Fibroblast of lung (primary cell): ENCODE results near the gene ZNRD2. TPM values are rescaled to one million over a fixed set of nuclear protein-coding genes. Genes with fewer than 3 reads are reported as not detected.

Experiments
- DNase-seq, 2 donors: peaks; one replicate each; pipeline versions ENCODE4 v3.0.0 to v3.0.0-alpha.2; 2010; ENCODE audit warnings: low read depth in 2 of 2
- H2AFZ ChIP-seq: 2 replicates; pipeline ENCODE4 v1.5.1; 2012; ENCODE audit warnings: low read length, control low read depth, inconsistent platforms
- H3K27ac ChIP-seq: 2 replicates; pipeline ENCODE4 v1.5.1; 2011; ENCODE audit warnings: low read length, control low read depth; ENCODE audit not compliant: insufficient read depth
- H3K27me3 ChIP-seq: 2 replicates; pipeline ENCODE4 v1.5.1; 2011; ENCODE audit warnings: mild to moderate bottlenecking, low read length; ENCODE audit not compliant: control insufficient read depth, insufficient read depth
- H3K36me3 ChIP-seq: 2 replicates; pipeline ENCODE4 v1.5.1; 2011; ENCODE audit warnings: low read length; ENCODE audit not compliant: control insufficient read depth, insufficient read depth
- H3K4me1 ChIP-seq: 2 replicates; pipeline ENCODE4 v1.5.1; 2011; ENCODE audit warnings: low read length; ENCODE audit not compliant: control insufficient read depth, insufficient read depth; ENCODE audit errors: extremely low read depth
- H3K4me2 ChIP-seq: 2 replicates; pipeline ENCODE4 v1.5.1; 2011; ENCODE audit warnings: low read length, control low read depth; ENCODE audit not compliant: insufficient read depth; ENCODE audit errors: extremely low read depth
- H3K4me3 ChIP-seq, 4 experiments: fragments of 200-600 bp in 1 of 4; sonication (generic) in 1 of 4; replicated peaks in 1 of 4; 2 replicates each; pipeline ENCODE4 v1.5.1; 2011 to 2016; ENCODE audit warnings: low read length in 4 of 4, low read depth in 3 of 4, mild to moderate bottlenecking in 3 of 4, control low read depth in 2 of 4, inconsistent platforms in 1 of 4, mixed read lengths in 1 of 4; ENCODE audit not compliant: insufficient read depth in 1 of 4; ENCODE audit errors: control extremely low read depth in 1 of 4
- H3K79me2 ChIP-seq: 2 replicates; pipeline ENCODE4 v1.5.1; 2012; ENCODE audit warnings: mild to moderate bottlenecking, low read length, inconsistent platforms; ENCODE audit not compliant: control insufficient read depth, insufficient read depth
- H3K9ac ChIP-seq: 2 replicates; pipeline ENCODE4 v1.5.1; 2011; ENCODE audit warnings: mild to moderate bottlenecking, low read length, control low read depth; ENCODE audit not compliant: insufficient read depth
- H3K9me3 ChIP-seq: 2 replicates; pipeline ENCODE4 v1.5.1; 2012; ENCODE audit warnings: low read depth, low read length; ENCODE audit not compliant: control insufficient read depth, insufficient read depth
- H4K20me1 ChIP-seq: 2 replicates; pipeline ENCODE4 v1.5.1; 2011; ENCODE audit warnings: low read length; ENCODE audit not compliant: control insufficient read depth, insufficient read depth; ENCODE audit errors: extremely low read depth
- CTCF ChIP-seq, 2 donors: IDR thresholded peaks in 1 of 2; conservative IDR thresholded peaks in 1 of 2; 1 replicate in 1 of 2; 2 replicates in 1 of 2; pipeline ENCODE4 v1.5.1; 2011 to 2012; ENCODE audit warnings: low read length in 2 of 2, control low read depth in 1 of 2, inconsistent platforms in 1 of 2, low read depth in 1 of 2, mild to moderate bottlenecking in 1 of 2
- EZH2 ChIP-seq: IDR thresholded peaks from 2 replicates; pipeline ENCODE4 v1.5.1; 2012; ENCODE audit warnings: low read length, control low read depth, mild to moderate bottlenecking; ENCODE audit errors: missing control alignments
- polyA plus RNA-seq, 2 donors: library from polyadenylated mRNA; depleted of rRNA in 1 of 2; stranded (reverse) in 1 of 2; unstranded in 1 of 2; fragments of >200 nt; gene quantifications; 2 replicates each; pipeline ENCODE4 v1.2.1, GENCODE V29; 2011 to 2012; ENCODE audit warnings: missing spikeins in 1 of 2
- total RNA-seq: library from RNA; depleted of rRNA; stranded (reverse); fragments of >200 nt; gene quantifications from 2 replicates; pipeline ENCODE4 v1.2.1, GENCODE V29; 2014

The ZNRD2 gene
- total and polyA plus RNA-seq, 2 donors (not counting 1 experiment from before 2014, with no cell fraction given): 20.8 to 25.8 TPM

- Histone ChIP-seq H3K4me3 (no peak overlapping the region), H3K27ac (no peak overlapping the region), H3K36me3 (peaks cover 23% of the 10 kb centered on the region), H2AFZ (no peak overlapping the region), H3K4me1 (no peaks in the 10 kb centered on the region), H3K9me3 (no peaks in the 10 kb centered on the region), H3K27me3 (no peaks in the 10 kb centered on the region), H3K9ac (no peak overlapping the region), H3K79me2 (no peaks in the 10 kb centered on the region), H3K4me2 (no peak overlapping the region), H4K20me1 (no peaks in the 10 kb centered on the region)
- TF ChIP-seq CTCF (conservative IDR thresholded peaks at IDR 0.05 in 1 of 2, IDR thresholded peaks at IDR 0.05 in 1 of 2; ENCODE audit: low read depth in 1 of 2, low read length in 2 of 2): no peak
- TF ChIP-seq EZH2: no peak
- no peak for DNase-seq
These were observed 22.7 kb upstream of the ZNRD2 start for GRCh38 chr11:65547446-65548125.

GRCh38 chr11:65548395-65548794, 21.9 kb upstream of the ZNRD2 start:
- Histone ChIP-seq H3K4me2 (no peak overlapping the region), H3K27ac (no peak overlapping the region), H2AFZ (no peak overlapping the region), H3K79me2 (no peaks in the 10 kb centered on the region), H3K4me3 (no peak overlapping the region), H3K4me1 (no peaks in the 10 kb centered on the region), H3K27me3 (no peaks in the 10 kb centered on the region), H4K20me1 (no peaks in the 10 kb centered on the region), H3K9me3 (no peaks in the 10 kb centered on the region), H3K36me3 (peaks cover 23% of the 10 kb centered on the region), H3K9ac (no peak overlapping the region)
- TF ChIP-seq EZH2: no peak
- no peak for TF ChIP-seq CTCF (conservative IDR thresholded peaks at IDR 0.05 in 1 of 2, IDR thresholded peaks at IDR 0.05 in 1 of 2; ENCODE audit: low read depth in 1 of 2, low read length in 2 of 2)
- no peak for DNase-seq

DNA sequence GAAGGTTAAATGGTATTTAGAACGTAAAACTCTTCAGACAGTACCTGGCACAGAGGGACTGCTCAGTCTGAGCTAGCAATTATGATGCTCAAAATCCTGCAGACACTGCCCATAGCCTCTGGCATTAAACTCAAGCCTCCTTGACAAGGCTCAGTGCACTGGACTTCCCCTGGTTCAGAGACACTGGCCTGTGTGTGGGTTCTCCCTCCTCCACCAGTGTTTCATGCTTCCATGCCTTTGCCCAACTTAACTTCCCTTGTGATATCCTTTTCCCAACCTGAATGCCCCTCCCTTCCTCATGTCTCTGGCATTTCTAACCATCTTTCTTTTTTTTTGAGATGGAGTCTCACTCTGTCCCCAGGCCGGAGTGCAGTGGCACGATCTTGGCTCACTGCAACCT, 21.2 kb upstream of the ZNRD2 start:
- H3K4me2 ChIP-seq: no peak overlapping the region
- H3K27me3 ChIP-seq: no peaks in the 10 kb centered on the region
- H4K20me1 ChIP-seq: no peaks in the 10 kb centered on the region
- TF ChIP-seq CTCF (conservative IDR thresholded peaks at IDR 0.05 in 1 of 2, IDR thresholded peaks at IDR 0.05 in 1 of 2; ENCODE audit: low read depth in 1 of 2, low read length in 2 of 2): no peak
- TF ChIP-seq EZH2: no peak
- H3K9ac ChIP-seq: no peak overlapping the region
- peaks cover 23% of the 10 kb centered on the region for H3K36me3 ChIP-seq
- H3K4me1 ChIP-seq: no peaks in the 10 kb centered on the region
- DNase-seq: no peak
- H3K79me2 ChIP-seq: no peaks in the 10 kb centered on the region
- no peak overlapping the region for H3K27ac ChIP-seq
- H3K9me3 ChIP-seq: no peaks in the 10 kb centered on the region
- no peak overlapping the region for H3K4me3 ChIP-seq
- no peak overlapping the region for H2AFZ ChIP-seq
